MM.1S (cell line): ENCODE measurements around the gene GULP1.

ENCODE experiments used
- EZH2 ChIP-seq: fragments of 300-600 bp; sonication (generic); optimal IDR thresholded peaks from 2 replicates; pipeline ENCODE3; 2017; ENCODE audit warnings: low read depth, mild to moderate bottlenecking, antibody characterized with exemption, low read length, mixed read lengths
- EZH2phosphoT487 ChIP-seq: fragments of 300-600 bp; sonication (generic); IDR thresholded peaks from 2 replicates; pipeline ENCODE4 v1.6.1; 2018; ENCODE audit warnings: antibody characterized with exemption, low read length
- TF ChIP-seq, protein P1 (sequence below): fragments of 300-600 bp; sonication (generic); IDR thresholded peaks from 2 replicates; pipeline ENCODE4 v1.5.1; 2016; ENCODE audit warnings: antibody characterized with exemption, low read length, mixed read lengths

DNA sequence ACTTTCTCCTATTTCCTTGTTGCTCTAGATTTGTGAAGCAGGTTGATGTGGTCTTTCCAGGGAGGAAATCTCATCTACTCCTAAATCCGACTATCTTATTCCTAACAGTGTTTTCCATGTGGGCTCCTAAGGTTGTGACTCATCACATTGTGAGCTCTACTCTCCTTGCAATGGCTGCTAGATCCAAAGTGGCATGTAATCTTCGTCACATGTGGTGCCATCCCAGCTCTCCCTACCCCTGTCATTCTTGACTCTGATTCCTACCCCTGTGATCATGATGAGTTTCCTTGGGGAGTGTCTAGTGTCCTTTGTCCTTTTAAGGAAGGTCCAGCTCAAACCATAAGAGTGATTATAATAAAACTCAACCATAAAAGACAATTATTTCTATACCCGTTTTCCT, 47.3 kb upstream of the GULP1 start:
- TF ChIP-seq, protein P1, sequence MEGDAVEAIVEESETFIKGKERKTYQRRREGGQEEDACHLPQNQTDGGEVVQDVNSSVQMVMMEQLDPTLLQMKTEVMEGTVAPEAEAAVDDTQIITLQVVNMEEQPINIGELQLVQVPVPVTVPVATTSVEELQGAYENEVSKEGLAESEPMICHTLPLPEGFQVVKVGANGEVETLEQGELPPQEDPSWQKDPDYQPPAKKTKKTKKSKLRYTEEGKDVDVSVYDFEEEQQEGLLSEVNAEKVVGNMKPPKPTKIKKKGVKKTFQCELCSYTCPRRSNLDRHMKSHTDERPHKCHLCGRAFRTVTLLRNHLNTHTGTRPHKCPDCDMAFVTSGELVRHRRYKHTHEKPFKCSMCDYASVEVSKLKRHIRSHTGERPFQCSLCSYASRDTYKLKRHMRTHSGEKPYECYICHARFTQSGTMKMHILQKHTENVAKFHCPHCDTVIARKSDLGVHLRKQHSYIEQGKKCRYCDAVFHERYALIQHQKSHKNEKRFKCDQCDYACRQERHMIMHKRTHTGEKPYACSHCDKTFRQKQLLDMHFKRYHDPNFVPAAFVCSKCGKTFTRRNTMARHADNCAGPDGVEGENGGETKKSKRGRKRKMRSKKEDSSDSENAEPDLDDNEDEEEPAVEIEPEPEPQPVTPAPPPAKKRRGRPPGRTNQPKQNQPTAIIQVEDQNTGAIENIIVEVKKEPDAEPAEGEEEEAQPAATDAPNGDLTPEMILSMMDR: no peak
- TF ChIP-seq EZH2: no peak
- TF ChIP-seq EZH2phosphoT487: no peak
